HepG2 (cell line): ENCODE results near the gene CFAP300. TPM values are rescaled to one million over a fixed set of nuclear protein-coding genes. Genes with fewer than 3 reads are reported as not detected.

Source experiments
- BRD4 ChIP-seq: sonication (generic); formaldehyde crosslinking; IDR thresholded peaks from 2 replicates; pipeline ENCODE4 v1.4.0; 2020; ENCODE audit warnings: missing genetic modification reagents
- RAD51 ChIP-seq: fragments of 450-650 bp; IDR thresholded peaks from 2 replicates; pipeline ENCODE4 v1.6.1; 2016; ENCODE audit warnings: borderline replicate concordance
- SKIL ChIP-seq: sonication (generic); formaldehyde crosslinking; IDR thresholded peaks from 2 replicates; pipeline ENCODE4 v1.8.0; 2022; ENCODE audit warnings: missing genetic modification reagents, mild to moderate bottlenecking, moderate library complexity, borderline replicate concordance
- ZBTB1 ChIP-seq: sonication (generic); formaldehyde crosslinking; IDR thresholded peaks from 2 replicates; pipeline ENCODE4 v1.4.0; 2020; ENCODE audit warnings: missing genetic modification reagents, borderline replicate concordance
- ZNF101 ChIP-seq: sonication (generic); formaldehyde crosslinking; IDR thresholded peaks from 2 replicates; pipeline ENCODE4 v1.4.0; 2020; ENCODE audit warnings: mild to moderate bottlenecking, low read depth, missing genetic modification reagents, borderline replicate concordance
- ZNF318 ChIP-seq: sonication (generic); formaldehyde crosslinking; IDR thresholded peaks from 2 replicates; pipeline ENCODE4 v1.4.0; 2020; ENCODE audit warnings: mild to moderate bottlenecking, missing genetic modification reagents
- ZNF383 ChIP-seq: sonication (generic); formaldehyde crosslinking; IDR thresholded peaks from 2 replicates; pipeline ENCODE4 v1.4.0; 2020; ENCODE audit warnings: missing genetic modification reagents, mild to moderate bottlenecking, borderline replicate concordance
- ZNF556 ChIP-seq: sonication (generic); formaldehyde crosslinking; IDR thresholded peaks from 2 replicates; pipeline ENCODE4 v1.4.0; 2020; ENCODE audit warnings: mild to moderate bottlenecking, missing genetic modification reagents, borderline replicate concordance
- ZNF788 ChIP-seq: sonication (generic); formaldehyde crosslinking; IDR thresholded peaks from 2 replicates; pipeline ENCODE4 v1.5.0; 2020; ENCODE audit warnings: mild to moderate bottlenecking, missing genetic modification reagents, borderline replicate concordance
- ZNF891 ChIP-seq: sonication (generic); formaldehyde crosslinking; IDR thresholded peaks from 2 replicates; pipeline ENCODE4 v1.5.0; 2020; ENCODE audit warnings: mild to moderate bottlenecking, missing genetic modification reagents
- polyA plus RNA-seq, 8 experiments: library from polyadenylated mRNA; depleted of rRNA in 3 of 8; stranded (reverse) in 7 of 8; unstranded in 1 of 8; fragments of >200 nt; fragmentation: Illumina TruSeq in 4 of 8; extraction: Trizol in 4 of 8; gene quantifications; 2 replicates each; pipeline versions ENCODE4 v1.2.1 to v1.2.3, GENCODE V29; 2011 to 2016; ENCODE audit warnings: low read depth in 4 of 8, missing spikeins in 1 of 8, mixed read lengths in 1 of 8; ENCODE audit not compliant: insufficient read depth in 1 of 8
- total RNA-seq, 5 experiments: library from RNA; depleted of rRNA; stranded (reverse); fragments of >200 nt; fragmentation: Illumina TruSeq; extraction: Trizol; gene quantifications; 2 replicates each; pipeline ENCODE4 v1.2.3, GENCODE V29; 2016; ENCODE audit warnings: low read depth in 1 of 5
- TF ChIP-seq, protein P1 (sequence below): sonication (generic); formaldehyde crosslinking; IDR thresholded peaks from 2 replicates; pipeline ENCODE4 v1.4.0; 2020; ENCODE audit warnings: missing genetic modification reagents
- TF ChIP-seq, protein P2 (sequence below): sonication (generic); formaldehyde crosslinking; IDR thresholded peaks from 2 replicates; pipeline ENCODE4 v1.4.0; 2020; ENCODE audit warnings: missing genetic modification reagents

The CFAP300 gene
- total and polyA plus RNA-seq, 2 of the 13 experiments (the other 11 are each of a cell fraction or from before 2014, with no cell fraction given) = not detected

GRCh38 chr11:102111011-102111786 is 64.0 kb downstream of the CFAP300 start (continued):
- TF ChIP-seq, protein P1, sequence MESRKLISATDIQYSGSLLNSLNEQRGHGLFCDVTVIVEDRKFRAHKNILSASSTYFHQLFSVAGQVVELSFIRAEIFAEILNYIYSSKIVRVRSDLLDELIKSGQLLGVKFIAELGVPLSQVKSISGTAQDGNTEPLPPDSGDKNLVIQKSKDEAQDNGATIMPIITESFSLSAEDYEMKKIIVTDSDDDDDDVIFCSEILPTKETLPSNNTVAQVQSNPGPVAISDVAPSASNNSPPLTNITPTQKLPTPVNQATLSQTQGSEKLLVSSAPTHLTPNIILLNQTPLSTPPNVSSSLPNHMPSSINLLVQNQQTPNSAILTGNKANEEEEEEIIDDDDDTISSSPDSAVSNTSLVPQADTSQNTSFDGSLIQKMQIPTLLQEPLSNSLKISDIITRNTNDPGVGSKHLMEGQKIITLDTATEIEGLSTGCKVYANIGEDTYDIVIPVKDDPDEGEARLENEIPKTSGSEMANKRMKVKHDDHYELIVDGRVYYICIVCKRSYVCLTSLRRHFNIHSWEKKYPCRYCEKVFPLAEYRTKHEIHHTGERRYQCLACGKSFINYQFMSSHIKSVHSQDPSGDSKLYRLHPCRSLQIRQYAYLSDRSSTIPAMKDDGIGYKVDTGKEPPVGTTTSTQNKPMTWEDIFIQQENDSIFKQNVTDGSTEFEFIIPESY = 0 out of 2 replicates have a peak, but pooled peaks have one; percentile 2
- TF ChIP-seq ZNF891 = no peak
- TF ChIP-seq ZNF383 (CRISPR knock-in tag) = no peak
- TF ChIP-seq SKIL (CRISPR knock-in tag) = peak; percentile 6; the same call in 1 of the 2 replicates
- TF ChIP-seq RAD51 = no peak
- TF ChIP-seq, protein P2, sequence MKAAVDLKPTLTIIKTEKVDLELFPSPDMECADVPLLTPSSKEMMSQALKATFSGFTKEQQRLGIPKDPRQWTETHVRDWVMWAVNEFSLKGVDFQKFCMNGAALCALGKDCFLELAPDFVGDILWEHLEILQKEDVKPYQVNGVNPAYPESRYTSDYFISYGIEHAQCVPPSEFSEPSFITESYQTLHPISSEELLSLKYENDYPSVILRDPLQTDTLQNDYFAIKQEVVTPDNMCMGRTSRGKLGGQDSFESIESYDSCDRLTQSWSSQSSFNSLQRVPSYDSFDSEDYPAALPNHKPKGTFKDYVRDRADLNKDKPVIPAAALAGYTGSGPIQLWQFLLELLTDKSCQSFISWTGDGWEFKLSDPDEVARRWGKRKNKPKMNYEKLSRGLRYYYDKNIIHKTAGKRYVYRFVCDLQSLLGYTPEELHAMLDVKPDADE (CRISPR knock-in tag) = no peak
- TF ChIP-seq ZNF318 (CRISPR knock-in tag) = no peak
- 0 out of 2 replicates have a peak, but pooled peaks have one; percentile 18 for TF ChIP-seq ZNF101 (CRISPR knock-in tag)
- no peak for TF ChIP-seq ZNF556
- TF ChIP-seq BRD4 (CRISPR knock-in tag) = peak; percentile 33; the same call in 1 of the 2 replicates
- peak; percentile 27; the same call in 1 of the 2 replicates for TF ChIP-seq ZNF788 (CRISPR knock-in tag)
- no peak for TF ChIP-seq ZBTB1 (CRISPR knock-in tag)
